Measurements from ENCODE around the gene AGER.

DNA sequence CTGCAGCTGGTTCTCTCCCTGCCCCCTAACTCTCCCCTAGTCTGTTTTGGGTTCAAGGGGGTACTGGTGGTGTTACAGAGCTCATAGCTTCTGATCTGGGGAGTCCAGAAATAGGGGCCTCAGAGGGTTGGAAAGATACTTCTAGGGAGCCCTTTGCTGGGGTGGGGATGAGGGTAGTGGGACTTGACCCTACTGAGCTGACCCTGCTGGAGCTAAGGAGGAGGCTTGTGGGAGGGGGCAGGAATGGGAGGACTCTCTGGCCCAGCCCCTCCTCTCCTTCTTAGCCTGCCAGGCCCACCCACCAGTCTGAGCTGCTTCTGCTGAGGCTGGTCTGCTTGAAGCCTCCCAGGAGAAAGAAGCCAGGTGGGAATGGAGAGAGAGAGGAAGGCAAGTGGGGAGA lies 19.8 kb downstream of the AGER start, which contains the start of gene EGFL8:
- TF ChIP-seq POLR2A (IDR thresholded peaks at IDR 0.05; ENCODE audit: low read length) (no peak), GATA1 (IDR thresholded peaks at IDR 0.05; ENCODE audit: low read depth, low read length) (no peak)

Measured in erythroblast (primary cell).